Measurements from ENCODE around the gene RBM10. TPM values are rescaled to one million over a fixed set of nuclear protein-coding genes. Genes with fewer than 3 reads are reported as not detected.
"Not testable (repeated sequence)": the region's sequence is repeated elsewhere in the genome, so short reads cannot be mapped to it uniquely, and the experiment has no call there.

Gene RBM10
- total and polyA plus RNA-seq, 9 of the 15 experiments (the other 6 are each of a cell fraction or from before 2014, with no cell fraction given), result 1.1 to 61.7 (median 31.5) TPM

- FAIRE-seq; H3K27me3 ChIP-seq (ENCODE audit: control insufficient read depth in 2 of 2, insufficient read depth in 2 of 2, low read length in 2 of 2); intact Hi-C loops (cut with micrococcal nuclease); H4K20me1 ChIP-seq (replicated peaks; ENCODE audit: control insufficient read depth, insufficient read depth, low read length); H3K4me3 ChIP-seq; H3K36me3 ChIP-seq (ENCODE audit: control insufficient read depth, insufficient read depth, low read length); CTCF ChIA-PET (ENCODE audit: low intra/inter-chr PET ratio); H3K9me1 ChIP-seq (ENCODE audit: control insufficient read depth, insufficient read depth, low read length); H3K9ac ChIP-seq (ENCODE audit: insufficient read depth in 1 of 2, low read depth in 2 of 2, low read length in 2 of 2); BruUV-seq (replicated peaks); H3K9me3 ChIP-seq (replicated peaks; ENCODE audit: control insufficient read depth, insufficient read depth, low read depth, low read length); H3K4me1 ChIP-seq (replicated peaks in 1 of 2; ENCODE audit: control insufficient read depth in 2 of 2, insufficient read depth in 2 of 2, low read length in 2 of 2); in situ Hi-C loops (cut with MboI); H3K27ac ChIP-seq (ENCODE audit: extremely low read depth, low read depth, low read length); H3K79me2 ChIP-seq (ENCODE audit: control insufficient read depth, insufficient read depth, low read length); TF ChIP-seq NR2C1 (tag; IDR thresholded peaks at IDR 0.05); ATF3 (CRISPR knock-in tag; conservative IDR thresholded peaks at IDR 0.05): not testable (repeated sequence)
- ATAC-seq (peak; percentile 66), DNase-seq (ENCODE audit: extremely low read depth in 1 of 4, low spot score in 3 of 4) (peak in 1 of 4 experiments; percentile 35)
- H2AFZ ChIP-seq (ENCODE audit: low read depth, low read length), result peak overlapping the region; percentile 26; the same call in 1 of the 2 replicates
- WGBS (ENCODE audit: insufficient coverage, low coverage, missing lambda C conversion rate), result 0% methylated on average over 6 of the region's 7 CpGs
- peak overlapping the region; percentile 12; the same call in 1 of the 2 replicates for H3K4me2 ChIP-seq (ENCODE audit: insufficient read depth, low read length)
- POLR2A ChIA-PET, result interaction anchor here (1.1 to 1.4 kb wide), 2 partner anchors 11 to 19 kb away, joined by 3 to 4 read pairs; no protein-coding TSS in a partner anchor
- TF ChIP-seq MEIS2 (IDR thresholded peaks at IDR 0.05; ENCODE audit: partially characterized antibody) (peak; percentile 58), JUND (IDR thresholded peaks at IDR 0.05; ENCODE audit: borderline replicate concordance, low read depth, low read length) (peak; percentile 51; the same call in 1 of the 2 replicates), JUND (tag; IDR thresholded peaks at IDR 0.05; ENCODE audit: borderline replicate concordance, low read depth, low read length) (peak; percentile 24; the same call in 1 of the 3 replicates), SMARCA4 (IDR thresholded peaks at IDR 0.05) (peak; percentile 49; the same call in 1 of the 2 replicates), NR2C1 (IDR thresholded peaks at IDR 0.05) (0 out of 2 replicates have a peak, but pooled peaks have one; percentile 17), CEBPB (tag; IDR thresholded peaks at IDR 0.05) (0 out of 2 replicates have a peak, but pooled peaks have one; percentile 22), TAF9B (IDR thresholded peaks at IDR 0.05; ENCODE audit: partially characterized antibody) (peak; percentile 13), POLR2A (conservative IDR thresholded peaks at IDR 0.05) (peak; percentile 36; the same call in 1 of the 2 replicates), ATF3 (IDR thresholded peaks at IDR 0.05) (peak; percentile 82), EHMT2 (IDR thresholded peaks at IDR 0.05) (peak; percentile 75; the same call in 1 of the 2 replicates), FOSL1 (tag; conservative IDR thresholded peaks at IDR 0.05) (peak; percentile 71), SOX6 (IDR thresholded peaks at IDR 0.05) (peak; percentile 33; the same call in 1 of the 2 replicates), ARID1B (IDR thresholded peaks at IDR 0.05) (peak; percentile 58), CBFA2T3 (IDR thresholded peaks at IDR 0.05) (peak; percentile 39), DPF2 (IDR thresholded peaks at IDR 0.05) (peak; percentile 69)
Observed at GRCh38 chrX:47116551-47117110, 28.4 kb upstream of the RBM10 start.
